Mesendoderm (in vitro differentiated cells): Measurements from ENCODE around the gene RTN4R. TPM values are rescaled to one million over a fixed set of nuclear protein-coding genes. Genes with fewer than 3 reads are reported as not detected.
"Not testable (repeated sequence)": the region's sequence is repeated elsewhere in the genome, so short reads cannot be mapped to it uniquely, and the experiment has no call there.

Experiments used
- DNase-seq: peaks from one replicate; pipeline ENCODE4 v3.0.0; 2013
- H2AK5ac ChIP-seq: 2 replicates; pipeline ENCODE4 v1.6.1; 2013; ENCODE audit warnings: low read length, inconsistent platforms
- H2BK120ac ChIP-seq: 2 replicates; pipeline ENCODE4 v1.6.1; 2013; ENCODE audit warnings: low read depth, mild to moderate bottlenecking, low read length, moderate library complexity, mixed read lengths
- H2BK15ac ChIP-seq: replicated peaks from 2 replicates; pipeline ENCODE4 v1.6.1; 2013; ENCODE audit warnings: low read depth, mild to moderate bottlenecking, moderate library complexity
- H2BK5ac ChIP-seq: 2 replicates; pipeline ENCODE4 v1.6.1; 2013; ENCODE audit warnings: low read length, inconsistent platforms
- H3K18ac ChIP-seq: 2 replicates; pipeline ENCODE4 v1.6.1; 2013; ENCODE audit warnings: mild to moderate bottlenecking, low read length, mixed read lengths
- H3K23ac ChIP-seq: one replicate; pipeline ENCODE4 v1.6.1; 2013; ENCODE audit warnings: low read length
- H3K27ac ChIP-seq: 2 replicates; pipeline ENCODE4 v1.5.1; 2013; ENCODE audit warnings: low read depth, mild to moderate bottlenecking, inconsistent platforms, low read length, moderate library complexity
- H3K27me3 ChIP-seq: 2 replicates; pipeline ENCODE4 v1.6.1; 2013; ENCODE audit warnings: low read length, control low read depth, mild to moderate bottlenecking, inconsistent platforms; ENCODE audit not compliant: insufficient read depth, poor library complexity
- H3K36me3 ChIP-seq: 2 replicates; pipeline ENCODE4 v1.6.1; 2013; ENCODE audit warnings: low read length, inconsistent platforms; ENCODE audit not compliant: control insufficient read depth, insufficient read depth
- H3K4ac ChIP-seq: one replicate; pipeline ENCODE4 v1.6.1; 2013; ENCODE audit warnings: low read depth, mild to moderate bottlenecking, low read length, moderate library complexity
- H3K4me1 ChIP-seq: 2 replicates; pipeline ENCODE4 v1.6.1; 2013; ENCODE audit warnings: low read depth, low read length, inconsistent platforms; ENCODE audit not compliant: control insufficient read depth
- H3K4me2 ChIP-seq: 2 replicates; pipeline ENCODE4 v1.6.1; 2013; ENCODE audit warnings: low read length
- H3K4me3 ChIP-seq: 2 replicates; pipeline ENCODE4 v1.5.1; 2013; ENCODE audit warnings: mild to moderate bottlenecking, low read length
- H3K56ac ChIP-seq: one replicate; pipeline ENCODE4 v1.6.1; 2013; ENCODE audit warnings: low read length
- H3K79me1 ChIP-seq: 2 replicates; pipeline ENCODE4 v1.6.1; 2013; ENCODE audit warnings: low read length, inconsistent platforms
- H3K79me2 ChIP-seq: 2 replicates; pipeline ENCODE4 v1.6.1; 2013; ENCODE audit warnings: mild to moderate bottlenecking, low read length; ENCODE audit not compliant: control insufficient read depth, insufficient read depth
- H3K9ac ChIP-seq: 2 replicates; pipeline ENCODE4 v1.6.1; 2013; ENCODE audit warnings: low read length, inconsistent platforms
- H4K5ac ChIP-seq: one replicate; pipeline ENCODE4 v1.6.1; 2013; ENCODE audit warnings: low read length
- H4K8ac ChIP-seq: one replicate; pipeline ENCODE4 v1.6.1; 2013; ENCODE audit warnings: low read depth, mild to moderate bottlenecking, control low read depth, low read length, moderate library complexity
- WGBS: extraction: QIAGEN DNeasy Blood & Tissue Kit; methylation state at CpG from one replicate; pipeline ENCODE4 v1.1.7; 2013; ENCODE audit warnings: low lambda C conversion rate, missing lambda C conversion rate; ENCODE audit not compliant: insufficient coverage; ENCODE audit errors: extremely low coverage; 5-methylcytosine and 5-hydroxymethylcytosine counted together
- polyA plus RNA-seq, 2 experiments: library from polyadenylated mRNA; stranded (reverse); fragments of 200-250 nt; gene quantifications; one replicate each; pipeline ENCODE4 v1.2.3, GENCODE V29; 2013

The RTN4R gene
- 17.3 TPM for polyA plus RNA-seq (2013, experiment 1 of 2)
- polyA plus RNA-seq (2013, experiment 2 of 2) = 17.0 TPM

- peak within 1 kb of the TSS; percentile 34 for H3K4me3 ChIP-seq
- H3K18ac ChIP-seq = peak within 1 kb of the TSS; percentile 65
- peak within 1 kb of the TSS; percentile 86 for H3K56ac ChIP-seq
- WGBS = no CpG with 5 or more reads among the region's 58 CpGs
- peak; percentile 59 for DNase-seq
- no peaks in the 10 kb centered on the region for H3K79me1 ChIP-seq
- no peak within 1 kb of the TSS for H4K5ac ChIP-seq
- no peak within 1 kb of the TSS for H2BK15ac ChIP-seq
- peak within 1 kb of the TSS; percentile 59 for H3K4me2 ChIP-seq
- H3K27ac ChIP-seq = peak within 1 kb of the TSS; percentile 19
- H2AK5ac ChIP-seq = no peak within 1 kb of the TSS
- H3K9ac ChIP-seq = peak within 1 kb of the TSS; percentile 65
- H3K4ac ChIP-seq = no peak within 1 kb of the TSS
- no peaks in the 10 kb centered on the region for H3K36me3 ChIP-seq
- H3K4me1 ChIP-seq = no peaks in the 10 kb centered on the region
- no peaks in the 10 kb centered on the region for H3K79me2 ChIP-seq
- no peak within 1 kb of the TSS for H2BK5ac ChIP-seq
- no peak within 1 kb of the TSS for H3K23ac ChIP-seq
- H3K27me3 ChIP-seq = no peaks in the 10 kb centered on the region
- H4K8ac ChIP-seq = no peak within 1 kb of the TSS
- H2BK120ac ChIP-seq = no peak within 1 kb of the TSS
These were observed at the start of gene RTN4R for GRCh38 chr22:20268279-20269012. RTN4R (minus strand) TSS chr22:20268318; CDS start chr22:20268092, 226 bp downstream.

- not testable (repeated sequence) for H2BK15ac ChIP-seq, H4K5ac ChIP-seq, H3K79me2 ChIP-seq, H3K27ac ChIP-seq, H3K4me3 ChIP-seq, H3K36me3 ChIP-seq, H2BK120ac ChIP-seq, H2AK5ac ChIP-seq, H3K4me1 ChIP-seq, H3K23ac ChIP-seq, H3K27me3 ChIP-seq, H3K4me2 ChIP-seq, H3K18ac ChIP-seq, H3K56ac ChIP-seq, H4K8ac ChIP-seq, H3K4ac ChIP-seq, H3K79me1 ChIP-seq, DNase-seq, H2BK5ac ChIP-seq
- H3K9ac ChIP-seq = peak overlapping the region; percentile 24
- no CpG with 5 or more reads among the region's 8 CpGs for WGBS
These were observed 49.4 kb upstream of the RTN4R start for GRCh38 chr22:20317402-20318042.

GRCh38 chr22:20316844-20317401 lies 48.8 kb upstream of the RTN4R start:
- Histone ChIP-seq H3K4me3 (no peak overlapping the region), H3K23ac (no peak overlapping the region), H3K56ac (no peak overlapping the region), H3K9ac (peak overlapping the region; percentile 24), H2AK5ac (no peak overlapping the region), H3K4ac (no peak overlapping the region), H3K36me3 (no peaks in the 10 kb centered on the region), H2BK5ac (no peak overlapping the region), H3K18ac (no peak overlapping the region), H4K5ac (no peak overlapping the region), H3K27ac (no peak overlapping the region), H3K4me1 (no peaks in the 10 kb centered on the region), H2BK15ac (no peak overlapping the region), H2BK120ac (no peak overlapping the region), H4K8ac (no peak overlapping the region), H3K4me2 (no peak overlapping the region), H3K79me1 (peaks cover 4% of the 10 kb centered on the region), H3K27me3 (no peaks in the 10 kb centered on the region), H3K79me2 (no peaks in the 10 kb centered on the region)
- DNase-seq = no peak
- no CpG with 5 or more reads among the region's 8 CpGs for WGBS

GRCh38 chr22:20316217-20316843 lies 48.2 kb upstream of the RTN4R start:
- Histone ChIP-seq H2AK5ac (no peak overlapping the region), H3K56ac (no peak overlapping the region), H3K79me2 (no peaks in the 10 kb centered on the region), H2BK5ac (no peak overlapping the region), H3K23ac (no peak overlapping the region), H2BK15ac (no peak overlapping the region), H3K79me1 (peaks cover 4% of the 10 kb centered on the region), H3K18ac (no peak overlapping the region), H4K8ac (no peak overlapping the region), H3K27me3 (no peaks in the 10 kb centered on the region), H4K5ac (no peak overlapping the region), H3K4me2 (no peak overlapping the region), H3K4ac (no peak overlapping the region), H3K4me3 (no peak overlapping the region), H3K9ac (no peak overlapping the region), H3K4me1 (no peaks in the 10 kb centered on the region), H3K27ac (no peak overlapping the region), H2BK120ac (no peak overlapping the region), H3K36me3 (no peaks in the 10 kb centered on the region)
- no peak for DNase-seq
- WGBS = no CpG with 5 or more reads among the region's 12 CpGs

- no peak overlapping the region for H3K56ac ChIP-seq
- H3K4me2 ChIP-seq = no peak overlapping the region
- no peak overlapping the region for H2BK5ac ChIP-seq
- no peak overlapping the region for H3K27ac ChIP-seq
- no peak overlapping the region for H4K8ac ChIP-seq
- H3K23ac ChIP-seq = no peak overlapping the region
- H3K27me3 ChIP-seq = no peaks in the 10 kb centered on the region
- H4K5ac ChIP-seq = no peak overlapping the region
- no CpG with 5 or more reads among the region's 25 CpGs for WGBS
- no peak overlapping the region for H2AK5ac ChIP-seq
- no peaks in the 10 kb centered on the region for H3K36me3 ChIP-seq
- H2BK120ac ChIP-seq = no peak overlapping the region
- H3K18ac ChIP-seq = no peak overlapping the region
- no peak overlapping the region for H2BK15ac ChIP-seq
- no peak overlapping the region for H3K9ac ChIP-seq
- H3K4me1 ChIP-seq = no peaks in the 10 kb centered on the region
- no peak for DNase-seq
- no peak overlapping the region for H3K4ac ChIP-seq
- H3K4me3 ChIP-seq = no peak overlapping the region
- peaks cover 4% of the 10 kb centered on the region for H3K79me1 ChIP-seq
- no peaks in the 10 kb centered on the region for H3K79me2 ChIP-seq
These were observed 47.5 kb upstream of the RTN4R start for GRCh38 chr22:20315337-20316216.
